ENCODE measurements around the gene CDR2. TPM values are rescaled to one million over a fixed set of nuclear protein-coding genes. Genes with fewer than 3 reads are reported as not detected.
"Not testable (repeated sequence)": the region's sequence is repeated elsewhere in the genome, so short reads cannot be mapped to it uniquely, and the experiment has no call there.

CDR2 gene
- 53.4 TPM for polyA plus RNA-seq (2013, experiment 1 of 2; ENCODE audit: insufficient read length)
- polyA plus RNA-seq (2013, experiment 2 of 2; ENCODE audit: insufficient read length): 56.3 TPM

- peak; percentile 98 for DNase-seq
These were observed at the start of gene CDR2 for GRCh38 chr16:22374311-22375116. CDR2 (minus strand) TSS chr16:22374619; CDS start chr16:22374309, 310 bp downstream.

DNA sequence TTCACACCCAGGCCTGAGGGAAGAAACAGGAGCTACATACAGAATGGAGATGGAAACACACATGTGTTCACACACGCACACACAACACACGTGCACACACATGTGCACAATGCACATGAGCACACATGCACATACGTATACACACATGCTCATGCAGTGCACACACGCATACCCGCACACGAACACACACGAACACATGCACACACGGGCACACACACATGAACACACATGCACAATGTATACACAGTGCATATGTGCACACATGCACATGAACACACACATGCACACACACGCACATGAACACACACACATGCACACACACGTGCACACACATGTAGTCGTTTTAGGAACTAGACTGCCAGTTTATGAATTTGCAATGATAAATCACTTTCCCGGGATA, 49.3 kb upstream of the CDR2 start:
- DNase-seq: no peak

DNA sequence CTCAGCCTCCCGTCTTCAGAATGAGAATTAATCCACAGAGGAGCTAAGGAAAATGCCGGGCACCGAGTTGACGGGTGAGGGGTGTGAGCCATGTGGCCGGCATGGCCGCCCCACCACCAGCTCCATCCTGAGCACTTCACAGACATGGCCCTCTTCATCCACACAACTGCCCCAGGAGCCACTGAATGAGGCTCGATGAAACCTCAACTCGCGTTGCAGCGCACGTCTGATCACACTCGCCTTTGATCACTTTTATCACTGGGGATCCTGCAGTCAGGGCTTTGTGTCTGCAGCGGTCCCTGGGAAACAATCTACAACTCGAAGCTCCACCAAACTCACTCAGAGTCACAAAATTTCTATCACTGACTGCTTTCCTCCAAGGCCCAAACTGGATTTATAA, 46.7 kb upstream of the CDR2 start:
- no peak for DNase-seq

- DNase-seq: no peak
These were observed 46.3 kb upstream of the CDR2 start for GRCh38 chr16:22420606-22421135.

- DNase-seq: no peak
These were observed 45.5 kb upstream of the CDR2 start for GRCh38 chr16:22419908-22420307.

DNA sequence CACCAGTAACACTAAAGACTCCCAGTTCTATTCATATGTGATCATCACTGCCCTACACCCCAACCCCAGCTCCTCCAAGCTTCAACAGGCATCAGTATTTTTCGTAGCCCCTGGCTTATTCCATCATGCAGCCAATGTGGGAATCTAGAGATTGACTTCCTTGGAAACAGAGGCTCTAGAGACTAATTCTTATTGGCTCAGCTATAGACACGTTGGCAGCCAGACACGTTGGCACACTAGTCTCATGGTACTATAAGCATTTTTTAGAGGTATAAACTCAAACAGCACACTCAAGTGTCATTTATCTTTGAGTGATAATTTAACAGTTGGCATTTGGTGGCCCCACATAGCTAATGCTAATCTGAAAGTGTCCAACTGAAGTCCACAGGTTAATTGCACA, 44.4 kb upstream of the CDR2 start:
- DNase-seq: no peak

GRCh38 chr16:22417798-22418197, 43.4 kb upstream of the CDR2 start:
- DNase-seq: not testable (repeated sequence)

DNA sequence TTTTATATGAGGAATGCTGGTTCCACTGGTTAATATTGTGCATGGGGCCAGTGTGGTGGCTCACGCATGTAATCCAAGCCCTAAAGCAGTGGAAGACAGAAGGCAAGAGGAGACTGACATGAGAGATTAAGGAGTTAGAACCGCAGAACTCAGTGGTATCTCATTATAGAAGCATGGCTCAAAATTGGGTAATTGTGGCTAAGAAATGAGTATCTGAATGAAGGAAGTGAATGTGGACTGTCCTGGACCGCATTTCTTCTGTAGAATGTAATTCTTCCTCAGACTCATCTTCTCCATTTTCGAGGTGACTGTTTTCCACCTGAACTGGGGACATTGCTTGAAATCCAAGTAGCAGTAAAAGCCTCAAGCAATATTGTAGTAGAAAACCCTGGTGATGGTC, 42.6 kb upstream of the CDR2 start:
- no peak for DNase-seq

DNA sequence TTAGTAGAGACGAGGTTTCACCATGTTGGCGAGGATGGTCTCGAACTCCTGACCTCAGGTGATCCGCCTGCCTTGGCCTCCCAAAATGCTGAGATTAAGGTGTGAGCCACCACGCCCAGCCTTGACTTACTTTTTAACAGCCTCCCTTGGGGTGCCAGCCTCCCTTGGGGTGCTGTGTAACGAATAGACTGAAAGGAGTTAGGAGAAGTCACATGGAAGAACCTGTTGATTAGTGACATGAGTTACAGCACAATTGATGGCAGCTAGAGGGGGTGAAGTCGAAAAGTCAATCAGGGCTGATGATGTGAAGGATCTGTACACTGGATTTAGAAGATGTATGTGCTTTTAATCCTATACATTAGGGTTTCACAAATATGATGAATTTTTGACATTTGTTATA, 39.4 kb upstream of the CDR2 start:
- DNase-seq: no peak

DNA sequence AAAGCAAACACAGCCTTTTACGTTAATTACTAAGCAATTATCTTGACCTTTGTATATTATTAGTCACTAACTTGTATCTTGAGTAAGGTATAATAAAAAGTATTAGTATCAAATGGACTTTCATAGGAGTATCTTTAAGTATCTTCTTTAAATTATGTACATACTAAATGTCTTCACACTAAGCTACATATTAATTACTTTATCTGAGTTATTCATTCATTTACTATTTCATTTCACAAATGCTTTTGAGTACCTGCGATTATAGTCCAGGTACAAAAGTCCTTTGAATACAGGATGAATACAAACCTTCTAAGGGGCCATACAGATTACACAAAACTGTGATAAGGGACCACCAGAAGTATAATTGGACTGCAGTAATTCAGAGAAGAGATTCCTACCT, 33.1 kb upstream of the CDR2 start:
- DNase-seq: no peak

DNA sequence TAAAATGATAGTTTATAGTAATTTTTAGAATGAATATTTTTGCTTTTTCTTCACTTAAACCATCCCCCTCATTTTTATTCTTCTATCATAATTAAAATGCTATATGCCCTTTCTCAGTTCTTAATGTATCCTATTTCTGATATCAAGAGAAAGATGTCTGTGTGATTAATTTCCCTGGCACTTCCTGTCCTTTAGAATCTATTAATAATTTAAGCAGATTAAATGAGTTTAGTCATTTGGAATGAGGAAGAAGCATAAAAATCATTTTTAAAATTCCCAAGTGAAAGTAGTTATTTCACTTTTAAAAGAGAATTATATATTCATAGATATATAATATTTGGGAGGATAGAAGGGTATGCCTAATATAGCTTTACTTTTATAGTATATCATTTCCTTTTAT, 27.8 kb upstream of the CDR2 start:
- peak; percentile 54 for DNase-seq

DNA sequence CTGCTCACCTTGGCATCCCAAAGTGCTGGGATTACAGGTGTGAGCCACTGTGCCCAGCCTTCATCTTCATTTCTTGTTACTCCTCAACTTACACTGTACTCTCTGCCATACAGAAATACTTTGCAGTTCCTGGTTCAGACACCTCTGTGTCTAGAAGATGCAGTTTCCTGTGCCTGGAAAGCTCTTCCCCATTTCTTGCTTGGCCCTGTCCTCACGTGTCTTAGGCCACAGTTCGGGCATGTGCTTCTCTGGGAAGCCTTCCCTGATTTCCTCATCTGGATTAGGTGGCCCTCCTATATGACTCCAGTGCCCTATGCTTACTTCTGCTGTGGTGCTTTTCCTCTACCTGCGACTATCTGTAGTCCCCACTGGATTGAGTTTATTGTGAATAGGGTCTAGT, 26.5 kb upstream of the CDR2 start:
- DNase-seq: no peak

DNA sequence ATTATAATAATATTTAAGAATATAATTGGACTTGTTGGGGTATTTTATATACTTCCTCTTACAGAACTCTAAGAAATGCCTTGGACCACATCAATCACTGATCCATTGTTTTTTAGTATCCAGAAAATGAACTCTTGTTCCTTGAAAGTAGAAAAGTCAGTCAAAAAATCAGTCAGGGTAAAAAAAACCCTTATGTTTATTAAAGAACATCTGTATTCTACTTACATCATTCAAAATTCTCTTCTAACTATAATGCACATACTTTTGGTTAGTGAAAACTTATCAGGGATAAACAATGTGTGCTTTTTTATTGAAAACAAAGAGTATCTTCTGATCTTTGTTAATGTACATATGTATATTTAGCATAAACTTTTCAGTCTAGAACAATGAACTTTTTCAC, 23.5 kb upstream of the CDR2 start:
- peak; percentile 14 for DNase-seq

DNA sequence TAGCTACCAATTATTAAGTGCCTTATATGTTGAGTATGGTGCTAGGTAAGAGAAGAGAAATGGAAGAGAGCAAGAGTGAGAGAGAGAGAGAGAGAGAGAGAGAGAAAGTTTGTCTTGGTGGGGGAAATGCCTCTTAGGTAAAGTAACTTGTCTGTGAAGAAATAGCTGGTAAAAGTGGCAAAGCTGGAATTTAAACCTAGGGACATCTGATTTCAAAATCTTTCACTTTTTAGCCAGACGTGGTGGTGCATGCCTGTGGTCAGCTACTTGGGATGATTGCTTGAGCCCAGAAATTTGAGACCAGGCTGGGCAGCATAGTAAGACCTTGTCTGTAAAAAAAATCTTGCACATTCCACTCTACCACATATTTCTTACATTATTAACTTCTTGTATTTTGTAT, 23.0 kb upstream of the CDR2 start:
- peak; percentile 97 for DNase-seq

- DNase-seq: no peak
These were observed 21.5 kb upstream of the CDR2 start for GRCh38 chr16:22395960-22396359.

DNA sequence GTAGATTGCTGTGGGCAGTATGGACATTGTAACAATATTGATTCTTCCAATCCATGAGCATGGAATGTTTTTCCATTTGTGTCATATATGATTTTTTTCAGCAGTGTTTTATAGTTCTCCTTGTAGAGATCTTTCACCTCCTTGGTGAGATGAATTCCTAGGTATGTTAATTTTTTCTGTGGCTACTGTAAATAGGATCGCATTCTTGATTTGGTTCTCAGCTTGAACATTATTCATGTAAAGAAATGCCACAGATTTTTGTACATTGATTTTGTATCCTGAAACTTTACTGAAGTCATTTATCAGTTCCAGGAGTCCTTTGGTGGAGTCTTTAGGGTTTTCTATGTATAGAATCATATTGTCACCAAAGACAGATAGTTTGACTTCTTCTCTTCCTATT, 19.7 kb upstream of the CDR2 start:
- DNase-seq: peak; percentile 29

DNA sequence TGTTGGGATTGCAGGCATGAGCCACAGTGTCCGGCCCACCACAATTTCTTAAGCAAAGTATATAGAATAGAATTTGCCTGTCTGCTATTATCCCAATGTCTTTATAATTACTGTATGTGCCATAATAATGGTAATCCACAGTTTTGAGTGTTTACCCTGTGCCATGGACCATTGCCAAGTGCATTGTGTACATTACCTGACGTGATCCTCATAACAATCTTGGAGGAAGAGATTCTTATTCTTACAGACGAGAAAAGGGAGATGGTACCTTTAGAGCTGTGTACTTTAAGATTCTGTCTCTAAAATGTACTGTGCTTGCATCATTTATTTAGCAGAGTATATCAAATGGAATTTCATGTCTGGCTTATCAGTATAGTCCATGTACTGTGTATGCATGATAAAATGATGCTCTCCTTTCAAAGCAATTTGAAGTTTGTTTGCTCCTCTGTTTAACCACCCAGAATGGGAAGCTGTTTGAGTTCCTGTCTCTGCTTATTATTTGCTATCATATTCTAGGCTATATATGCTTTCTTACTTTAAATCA, 13.8 kb upstream of the CDR2 start:
- no peak for DNase-seq

GRCh38 chr16:22386976-22387375, 12.6 kb upstream of the CDR2 start:
- DNase-seq: peak; percentile 94

GRCh38 chr16:22385196-22385595, 10.8 kb upstream of the CDR2 start:
- DNase-seq: no peak

GRCh38 chr16:22383827-22384226, 9.4 kb upstream of the CDR2 start:
- no peak for DNase-seq

DNA sequence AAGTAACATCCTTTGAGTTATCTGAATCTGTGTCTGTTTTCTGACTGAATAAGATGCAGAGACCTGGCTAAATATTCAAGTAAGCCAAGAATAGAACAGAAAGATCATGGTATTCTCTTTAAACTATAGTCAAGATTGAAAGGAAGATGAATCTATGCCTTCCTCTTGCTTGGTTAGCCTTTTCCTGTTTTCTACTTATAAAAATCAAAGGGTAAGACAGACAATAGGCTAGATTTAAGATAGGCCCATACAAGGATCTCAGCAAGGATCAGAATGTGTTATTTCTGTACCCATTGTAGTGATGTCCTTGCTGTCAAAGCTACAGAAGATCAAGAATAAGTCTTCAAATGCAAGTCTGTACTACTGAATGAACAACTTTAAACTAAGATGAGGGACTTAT, 7.0 kb upstream of the CDR2 start:
- DNase-seq: no peak

DNA sequence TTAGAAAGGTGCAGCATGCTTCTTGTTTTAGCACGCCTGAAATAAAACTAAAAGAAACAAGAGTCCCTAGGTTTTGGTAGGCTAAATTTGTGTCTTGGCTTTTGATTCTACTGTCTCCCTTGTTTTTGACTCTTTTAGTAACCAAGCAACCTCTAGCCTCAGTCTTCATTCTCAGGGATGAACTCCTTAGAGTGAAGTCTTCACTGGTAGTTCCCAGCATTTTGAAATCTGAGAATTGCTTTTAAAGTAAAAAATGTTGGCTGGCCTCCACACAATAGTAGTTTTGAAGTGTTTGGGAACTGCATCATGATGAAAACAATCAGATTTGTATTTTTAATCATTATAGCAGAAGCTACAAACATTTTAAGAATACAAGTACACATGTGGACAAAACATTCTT, 6.1 kb upstream of the CDR2 start:
- no peak for DNase-seq

DNA sequence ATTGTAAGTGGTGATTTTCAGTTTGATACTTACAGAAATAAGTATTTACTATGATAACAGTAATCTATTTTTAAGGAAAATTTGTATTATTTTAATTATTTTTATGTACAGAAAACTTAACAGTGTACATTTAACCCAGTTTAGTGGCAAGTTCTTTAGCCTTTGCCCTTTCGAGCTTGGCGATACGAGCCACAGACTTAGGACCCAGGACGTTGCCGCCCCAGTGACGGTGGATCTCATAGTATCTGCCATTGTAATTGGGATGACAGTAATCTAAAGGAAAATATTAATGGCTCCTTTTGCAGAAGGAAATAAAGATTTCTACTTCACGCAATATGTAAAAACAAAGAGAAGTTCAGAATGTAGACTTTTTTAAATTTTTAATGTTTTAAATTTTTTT, 5.2 kb upstream of the CDR2 start:
- no peak for DNase-seq

DNA sequence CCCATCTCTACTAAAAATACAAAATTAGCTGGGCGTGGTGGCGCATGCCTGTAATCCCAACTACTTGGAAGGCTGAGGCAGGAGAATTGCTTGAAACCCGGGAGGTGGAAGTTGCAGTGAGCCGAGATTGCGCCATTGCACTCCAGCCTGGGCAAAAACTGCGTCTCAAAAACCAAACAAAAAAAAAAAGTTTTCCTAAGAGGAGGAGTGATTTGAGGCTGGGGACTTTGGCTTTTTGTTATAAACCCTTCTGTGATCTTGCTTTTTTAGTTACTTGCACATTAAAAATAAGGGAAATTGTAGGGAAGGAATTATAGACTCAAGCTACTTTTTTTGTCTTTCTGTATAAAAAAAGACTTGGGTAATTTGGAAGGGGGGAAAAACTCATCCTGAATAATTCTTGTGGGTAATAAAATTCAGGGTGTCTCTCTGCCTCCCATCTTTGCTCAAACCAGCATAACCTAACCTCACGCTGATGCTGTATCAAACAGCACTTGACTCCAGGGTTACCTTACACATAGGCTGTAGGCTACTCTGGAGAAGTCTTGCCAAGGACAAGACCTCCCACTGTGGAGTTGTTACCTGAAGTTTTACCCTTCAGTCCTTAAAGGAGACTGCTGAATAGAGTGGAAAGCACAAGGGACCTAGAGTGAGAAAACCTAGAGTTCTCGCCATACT, 1.7 kb upstream of the CDR2 start:
- DNase-seq: no peak
